GM19324 (cell line): ENCODE data around the gene DEXI.
"Not testable (repeated sequence)": the region's sequence is repeated elsewhere in the genome, so short reads cannot be mapped to it uniquely, and the experiment has no call there.

ENCODE experiments used
- ATAC-seq: cut with Tn5 transposase; IDR thresholded peaks from one replicate; pipeline ENCODE4 v1.9.1; 2021; ENCODE audit warnings: mild to moderate bottlenecking, moderate library complexity; ENCODE audit not compliant: unreplicated experiment, low FRiP score

The DEXI gene

DNA sequence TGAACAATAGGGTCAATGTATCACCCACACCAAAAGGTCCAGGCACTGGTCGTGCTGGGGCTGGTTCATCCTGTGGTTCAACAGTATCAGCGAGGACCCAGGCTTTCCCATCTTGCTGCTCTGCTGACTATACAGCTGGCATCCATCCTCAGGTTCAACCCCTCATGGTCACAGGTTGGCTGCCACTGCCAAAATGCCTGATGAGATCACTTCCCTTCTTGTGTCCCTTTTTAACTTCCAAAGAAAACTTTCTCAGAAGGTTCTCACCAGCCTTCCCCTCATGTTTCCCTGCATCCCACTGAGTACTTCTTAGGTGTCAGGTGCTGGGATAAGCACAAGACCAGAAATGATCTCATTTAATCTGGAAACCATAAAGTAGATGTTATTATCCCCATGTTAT is 27.8 kb upstream of the DEXI start:
- ATAC-seq = no peak

DNA sequence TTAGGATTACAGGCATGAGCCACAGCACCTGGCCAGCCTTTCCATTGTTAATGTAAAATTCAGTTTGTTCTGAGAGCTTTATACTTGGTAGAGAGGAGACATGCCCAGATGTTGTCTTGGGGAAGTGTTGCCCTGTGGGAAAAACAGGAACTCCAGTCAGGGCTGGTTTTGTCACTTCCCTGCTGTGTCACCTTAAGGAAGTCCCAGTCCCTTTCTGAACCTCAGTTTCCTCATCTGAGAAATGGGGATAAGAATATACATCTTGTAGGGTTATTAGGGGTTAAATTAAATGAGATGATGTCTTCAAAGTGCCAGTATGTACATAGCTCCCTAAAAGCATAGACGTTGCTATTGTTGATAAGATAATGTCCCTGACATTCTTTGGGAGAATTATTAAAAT is 27.3 kb upstream of the DEXI start:
- no peak for ATAC-seq

- no peak for ATAC-seq
Observed at GRCh38 chr16:10968498-10968897, 26.2 kb upstream of the DEXI start.

GRCh38 chr16:10967986-10968385 is 25.7 kb upstream of the DEXI start:
- ATAC-seq = no peak

DNA sequence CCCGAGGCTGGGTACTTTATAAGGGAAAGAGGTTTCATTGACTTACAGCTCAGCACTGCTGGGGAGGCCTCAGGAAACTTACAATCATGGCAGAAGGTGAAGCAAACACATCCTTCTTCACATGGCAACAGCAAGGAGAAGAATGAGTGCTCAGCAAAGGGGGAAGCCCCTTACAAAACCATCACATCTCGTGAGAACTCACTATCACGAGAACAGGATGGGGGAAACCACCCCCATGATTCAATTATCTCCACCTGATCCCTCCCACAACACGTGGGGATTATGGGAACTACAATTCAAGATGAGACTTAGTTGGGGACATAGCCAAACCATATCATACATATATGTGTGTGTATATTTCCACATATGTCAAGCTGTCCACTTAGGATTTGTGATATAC is 24.3 kb upstream of the DEXI start:
- ATAC-seq = not testable (repeated sequence)

DNA sequence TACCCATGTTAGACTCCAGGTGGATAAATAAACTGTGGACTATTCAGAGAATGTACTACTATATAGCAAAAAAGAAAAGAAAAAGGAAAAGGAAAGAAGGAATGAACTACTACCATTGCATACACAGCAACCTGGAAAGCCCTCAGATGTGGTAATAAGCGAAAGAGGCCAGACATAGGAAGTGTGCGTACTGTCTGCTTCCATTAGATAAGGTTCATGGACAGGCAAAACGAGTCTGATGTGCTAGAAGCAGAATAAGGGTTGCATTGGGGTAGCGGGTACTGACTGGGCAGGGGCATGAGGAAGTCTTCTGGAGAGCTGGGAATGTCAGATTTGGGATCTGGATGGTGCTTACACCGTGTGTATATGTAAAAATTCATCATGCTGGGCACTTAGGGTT is 23.9 kb upstream of the DEXI start:
- ATAC-seq = no peak

- ATAC-seq = peak; percentile 58
Observed at GRCh38 chr16:10965440-10966061, 23.3 kb upstream of the DEXI start.

GRCh38 chr16:10964891-10965326 is 22.6 kb upstream of the DEXI start:
- no peak for ATAC-seq

DNA sequence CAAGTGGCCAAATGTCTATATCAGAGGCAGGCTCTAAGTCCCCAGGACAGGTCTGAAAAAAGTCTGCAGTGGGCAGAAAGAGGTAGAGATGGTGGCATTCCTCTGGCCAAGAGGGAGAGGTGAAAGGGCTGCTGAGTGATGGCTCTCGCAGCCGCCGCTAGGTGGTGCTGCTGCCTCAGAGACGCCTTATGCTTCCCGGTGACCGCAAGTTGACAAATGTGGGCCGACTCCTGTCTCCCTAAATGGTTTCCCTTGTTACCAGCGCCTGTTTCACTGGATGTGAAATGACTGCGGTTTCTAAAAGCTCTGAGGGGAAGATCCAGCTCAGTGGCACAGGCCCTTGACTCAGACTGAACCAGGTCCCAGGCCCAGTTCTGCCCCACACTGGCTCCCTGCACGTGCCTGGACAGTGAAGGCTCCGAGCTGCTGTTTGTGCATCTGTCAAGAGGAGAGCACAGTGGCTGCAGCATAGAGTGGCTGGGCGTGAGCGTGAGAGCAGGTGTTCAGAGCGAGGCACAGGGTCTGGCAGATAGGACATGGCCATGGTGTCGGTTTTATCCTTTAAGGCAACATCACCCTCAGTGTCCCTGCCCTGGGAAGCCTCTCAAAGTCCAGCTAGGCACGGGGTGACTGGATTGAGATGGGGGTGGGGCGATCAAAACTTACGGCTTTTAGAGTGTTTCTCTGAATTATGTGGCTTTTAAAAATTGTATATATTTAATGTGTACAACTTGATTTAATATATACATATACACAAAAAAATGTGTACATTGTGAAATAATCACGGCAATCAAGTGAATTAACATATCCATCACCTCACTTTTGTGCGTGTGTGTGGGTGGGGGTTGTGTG is 22.0 kb upstream of the DEXI start:
- ATAC-seq = no peak

DNA sequence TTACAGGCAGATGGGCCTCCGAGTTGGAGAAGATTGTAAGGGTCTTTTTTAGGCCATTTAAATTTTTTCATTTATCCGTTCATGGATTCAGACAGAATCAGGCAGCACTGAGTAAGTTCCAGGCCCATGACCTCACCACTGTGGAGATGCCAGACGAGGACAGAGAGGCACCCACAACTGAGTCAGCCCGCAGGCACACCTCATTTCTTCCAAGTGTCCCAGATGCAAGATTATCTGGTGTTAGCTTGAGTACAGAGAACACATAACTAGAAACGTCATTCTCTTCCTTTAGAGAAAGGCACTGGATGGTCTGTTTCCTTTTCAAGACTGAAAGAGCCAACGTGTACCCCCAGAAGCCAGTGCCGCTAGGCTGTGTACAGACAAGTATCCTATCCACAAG is 19.0 kb upstream of the DEXI start:
- ATAC-seq = no peak

DNA sequence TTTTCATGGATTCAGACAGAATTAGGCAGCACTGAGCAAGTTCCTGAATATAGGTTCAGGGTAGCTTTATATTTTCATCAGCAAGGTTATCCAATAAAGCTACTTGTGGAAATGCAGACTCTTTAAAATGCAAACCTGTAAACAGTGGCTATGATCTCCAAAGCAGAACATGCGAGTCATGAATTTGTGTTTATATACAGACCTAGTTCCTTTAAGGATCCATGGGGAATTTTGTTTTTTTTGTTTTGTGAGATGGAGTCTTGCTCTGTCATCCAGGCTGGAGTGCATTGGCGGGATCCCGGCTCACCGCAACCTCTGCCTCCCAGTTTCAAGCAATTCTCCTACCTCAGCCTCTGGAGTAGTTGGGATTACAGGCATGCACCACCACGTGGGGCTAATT is 16.9 kb upstream of the DEXI start:
- ATAC-seq = no peak

DNA sequence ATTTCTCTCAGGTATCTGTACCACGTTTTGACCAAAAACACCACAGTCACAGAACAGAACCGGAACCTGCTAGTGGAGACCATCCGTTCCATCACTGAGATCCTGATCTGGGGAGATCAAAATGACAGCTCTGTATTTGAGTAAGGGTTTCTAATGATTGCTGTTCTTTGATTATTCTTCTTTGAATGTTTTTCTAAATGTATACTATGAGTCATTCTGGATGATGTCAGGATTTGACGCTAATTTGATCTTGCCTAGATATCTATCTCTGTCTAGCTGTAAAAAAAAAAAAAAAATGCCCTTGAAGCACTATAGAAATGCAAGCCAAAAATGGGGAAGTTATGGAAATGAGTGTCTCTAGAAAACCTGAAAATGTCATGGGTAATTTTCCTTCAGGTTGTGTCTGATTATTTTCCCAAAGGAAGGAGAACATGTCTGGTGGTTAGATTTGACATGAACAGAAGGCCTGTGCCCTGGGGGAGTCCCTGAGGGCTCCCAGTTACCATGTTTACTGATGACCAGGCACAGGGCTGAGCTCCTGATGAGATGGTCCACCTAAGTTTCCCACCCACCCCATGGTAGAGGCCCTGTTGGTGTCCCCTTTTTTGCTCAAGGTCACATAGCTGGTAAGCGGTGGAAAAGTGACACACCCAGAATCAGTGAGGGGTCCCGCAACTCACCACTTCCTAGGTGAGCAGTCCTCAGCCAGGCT is 15.7 kb upstream of the DEXI start:
- ATAC-seq = no peak

GRCh38 chr16:10954903-10955302 is 12.6 kb upstream of the DEXI start:
- ATAC-seq = no peak

GRCh38 chr16:10951026-10951425 is 8.8 kb upstream of the DEXI start:
- no peak for ATAC-seq

GRCh38 chr16:10950393-10950792 is 8.1 kb upstream of the DEXI start:
- ATAC-seq = no peak

GRCh38 chr16:10949424-10949970 is 7.2 kb upstream of the DEXI start:
- ATAC-seq = peak; percentile 67

DNA sequence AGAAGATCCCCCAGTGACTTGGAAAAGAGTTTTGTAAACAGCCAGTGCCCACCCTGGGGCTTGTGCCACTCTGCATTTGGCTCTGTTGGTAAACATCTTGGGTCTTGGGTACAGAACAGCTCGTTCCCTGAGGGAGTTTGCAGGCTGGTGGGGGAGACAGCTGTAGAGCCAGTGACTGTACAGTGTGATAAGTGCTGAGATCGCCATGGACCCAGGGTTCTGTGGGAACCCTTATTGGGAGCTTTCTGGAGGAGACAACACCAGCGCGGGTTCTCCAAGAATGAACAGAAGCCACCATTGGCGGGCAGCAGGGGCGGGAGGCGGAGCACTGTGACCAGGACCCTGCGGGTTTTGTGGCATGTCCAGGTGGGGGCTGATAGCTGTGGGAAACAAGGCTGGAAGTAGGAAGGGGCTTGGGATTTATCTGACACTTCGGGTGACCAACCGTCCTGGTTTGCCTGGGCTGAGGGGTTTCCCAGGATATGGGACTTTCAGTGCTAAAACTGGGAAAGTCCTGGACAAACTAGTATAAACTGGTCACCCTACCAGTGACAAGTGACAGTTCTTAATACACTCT is 5.0 kb upstream of the DEXI start:
- no peak for ATAC-seq

DNA sequence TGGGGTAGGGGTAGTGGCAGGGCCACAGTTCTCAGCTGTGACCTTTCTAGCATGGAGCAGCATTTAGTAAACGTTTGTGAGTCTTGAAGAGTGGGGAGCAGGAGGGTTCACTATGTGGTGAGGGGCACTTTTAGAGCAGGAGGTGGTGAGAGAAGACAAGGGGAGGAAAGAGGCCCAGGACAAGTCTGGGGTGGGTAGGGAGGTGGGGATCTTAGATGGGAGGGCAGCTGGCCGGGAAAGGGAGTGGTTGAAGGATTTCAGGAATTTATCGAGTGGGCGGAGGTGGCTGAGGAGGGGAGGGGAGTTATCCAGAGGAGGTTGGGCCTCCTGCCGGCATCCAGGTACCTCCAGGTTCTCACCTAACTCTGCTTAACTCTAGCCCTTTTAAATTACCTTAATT is 4.0 kb upstream of the DEXI start:
- ATAC-seq = no peak

DNA sequence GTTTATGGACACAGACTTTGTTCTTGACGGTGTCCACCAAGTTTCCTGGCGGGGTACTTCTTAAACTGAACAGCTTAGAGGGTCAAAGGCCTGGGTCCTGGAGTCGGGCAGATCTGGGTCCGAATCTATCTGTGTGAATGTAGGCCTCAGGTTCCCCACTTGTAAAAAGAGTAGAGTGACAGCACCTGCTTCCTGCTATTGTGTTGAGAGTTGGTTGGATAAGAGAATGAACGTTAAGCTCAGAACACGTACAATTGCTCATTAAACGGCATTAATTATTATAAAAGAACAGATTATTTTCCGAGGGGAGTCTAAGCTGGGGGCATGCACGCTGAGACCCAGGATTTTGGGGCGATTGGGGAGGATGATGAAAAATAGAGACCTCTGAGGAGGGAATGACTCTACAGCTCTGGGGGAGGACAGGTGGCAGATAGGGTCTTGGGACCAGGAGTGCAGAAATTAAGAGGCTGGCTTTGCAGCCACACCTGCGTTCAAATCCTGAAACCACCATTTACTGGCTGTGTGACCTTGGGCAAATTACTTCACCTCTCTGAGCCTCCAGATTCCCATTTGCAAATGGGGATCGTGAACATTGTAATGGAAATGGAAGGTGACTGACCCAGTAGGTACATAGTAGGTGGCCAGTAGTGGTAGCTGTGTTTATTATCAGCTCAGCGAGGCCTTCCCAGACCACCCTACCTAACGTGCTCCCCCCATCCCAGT is 3.0 kb upstream of the DEXI start:
- no peak for ATAC-seq
